HG03066 (cell line): ENCODE results near the gene DEFB116.
"Not testable (repeated sequence)": the region's sequence is repeated elsewhere in the genome, so short reads cannot be mapped to it uniquely, and the experiment has no call there.

Experiments used
- ATAC-seq: cut with Tn5 transposase; IDR thresholded peaks from one replicate; pipeline ENCODE4 v1.9.1; 2021; ENCODE audit warnings: low read depth; ENCODE audit not compliant: unreplicated experiment

The DEFB116 gene, protein sequence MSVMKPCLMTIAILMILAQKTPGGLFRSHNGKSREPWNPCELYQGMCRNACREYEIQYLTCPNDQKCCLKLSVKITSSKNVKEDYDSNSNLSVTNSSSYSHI

DNA sequence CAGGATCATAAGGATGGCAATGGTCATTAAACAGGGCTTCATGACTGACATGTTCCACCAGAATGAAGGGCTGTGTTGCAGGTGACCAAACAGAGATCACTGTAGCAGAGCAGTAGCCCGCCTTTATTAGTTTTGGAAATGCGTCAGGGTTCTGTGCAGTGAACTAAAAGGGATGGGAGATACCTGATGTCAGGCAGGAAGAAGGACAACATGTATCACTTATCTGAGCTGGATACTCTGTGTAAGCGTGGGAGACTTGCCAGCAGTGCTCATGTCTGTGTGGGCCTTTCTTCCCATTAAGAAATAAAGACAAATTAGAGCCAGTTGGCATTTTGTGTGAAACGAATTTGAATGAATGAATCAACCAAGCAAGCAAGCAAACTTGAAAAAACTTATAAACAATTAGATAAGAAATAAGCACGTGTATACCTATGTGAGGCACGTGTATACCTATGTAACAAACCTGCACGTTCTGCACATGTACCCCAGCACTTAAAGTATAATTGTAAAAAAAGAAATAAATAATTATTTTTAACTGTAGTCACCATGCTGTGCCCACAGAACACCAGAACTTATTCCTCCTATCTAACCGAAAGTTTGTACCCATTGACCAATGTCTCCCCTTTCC lies at the start of gene DEFB116:
TSS of gene DEFB116 (minus strand) at position 51 of the 628 bp plus-strand sequence. CDS start at position 51, 0 bp downstream.
- no peak for ATAC-seq

DNA sequence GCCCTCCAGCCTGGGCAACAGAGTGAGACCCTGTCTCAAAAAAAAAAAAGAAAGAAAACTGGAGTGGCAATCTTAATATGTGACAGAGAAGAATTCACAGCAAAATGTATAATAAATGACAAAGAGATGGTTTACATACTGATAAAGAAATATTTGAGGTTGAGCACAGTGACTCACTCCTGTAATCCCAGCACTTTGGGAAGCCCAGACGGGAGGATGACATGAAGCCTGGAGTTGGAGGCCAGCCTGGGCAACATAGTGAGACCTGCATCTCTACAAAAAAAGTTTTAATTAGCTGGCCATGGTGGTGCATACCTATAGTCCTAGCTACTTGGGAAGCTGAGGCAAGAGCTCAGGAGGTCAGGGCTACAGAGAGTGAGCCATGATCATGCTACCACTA lies 47.6 kb upstream of the DEFB116 start:
- ATAC-seq = no peak

DNA sequence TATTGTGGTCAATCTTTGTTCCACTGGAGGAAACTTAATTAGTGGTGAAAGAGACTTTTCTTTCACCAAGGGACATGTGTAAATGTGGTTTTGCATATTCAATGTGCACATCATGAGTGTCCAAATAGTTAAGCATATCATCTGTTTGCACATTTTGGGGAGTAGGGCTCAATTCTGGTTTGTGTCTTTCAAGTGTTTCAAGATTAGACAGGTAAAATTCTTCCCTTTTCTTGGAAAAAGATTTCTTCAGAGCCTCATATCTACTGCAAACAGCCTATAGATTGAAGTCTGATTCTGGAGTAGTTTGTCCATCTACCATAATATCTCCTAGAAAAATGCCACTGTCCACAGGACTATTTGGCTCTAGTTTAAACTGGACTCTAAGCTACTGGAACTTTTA lies 33.1 kb upstream of the DEFB116 start:
- no peak for ATAC-seq

DNA sequence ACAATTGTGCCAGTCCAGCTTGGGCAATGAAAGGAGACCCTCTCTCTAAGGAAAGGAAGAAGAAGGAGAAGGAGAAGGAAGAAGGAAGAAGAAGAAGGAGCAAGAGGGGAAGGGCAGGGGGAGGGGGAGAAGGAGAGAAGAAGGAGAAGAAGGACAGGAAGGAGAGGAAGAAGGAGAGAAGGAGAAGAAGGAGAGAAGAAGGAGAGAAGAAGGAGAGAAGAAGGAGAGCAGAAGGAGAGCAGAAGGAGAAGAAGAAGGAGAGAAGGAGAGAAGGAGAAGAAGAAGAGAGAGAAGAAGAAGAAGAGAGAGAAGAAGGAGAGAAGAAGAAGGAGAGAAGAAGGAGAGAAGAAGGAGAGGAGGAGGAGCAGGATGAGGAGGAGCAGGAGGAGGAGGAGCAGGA lies 22.5 kb upstream of the DEFB116 start:
- no peak for ATAC-seq

DNA sequence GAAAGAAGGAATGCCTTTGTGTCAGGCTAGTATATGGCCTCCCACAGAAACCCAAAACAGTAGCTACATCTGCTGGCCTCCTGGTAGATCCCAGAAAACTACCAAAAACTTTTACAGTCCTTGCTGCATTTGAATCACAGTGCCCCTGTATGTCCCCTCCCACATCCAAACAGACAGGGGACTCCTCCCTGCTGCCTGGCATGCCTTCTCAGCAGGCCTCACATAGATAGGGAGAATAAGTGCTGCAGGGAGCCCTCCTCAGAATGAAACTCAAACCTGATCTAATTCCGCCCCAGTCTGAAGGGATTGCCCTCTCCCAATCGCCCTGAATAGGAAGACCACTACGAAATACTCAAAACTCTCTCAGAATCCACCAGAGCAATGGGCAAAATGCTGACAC lies 14.1 kb upstream of the DEFB116 start:
- ATAC-seq = no peak

DNA sequence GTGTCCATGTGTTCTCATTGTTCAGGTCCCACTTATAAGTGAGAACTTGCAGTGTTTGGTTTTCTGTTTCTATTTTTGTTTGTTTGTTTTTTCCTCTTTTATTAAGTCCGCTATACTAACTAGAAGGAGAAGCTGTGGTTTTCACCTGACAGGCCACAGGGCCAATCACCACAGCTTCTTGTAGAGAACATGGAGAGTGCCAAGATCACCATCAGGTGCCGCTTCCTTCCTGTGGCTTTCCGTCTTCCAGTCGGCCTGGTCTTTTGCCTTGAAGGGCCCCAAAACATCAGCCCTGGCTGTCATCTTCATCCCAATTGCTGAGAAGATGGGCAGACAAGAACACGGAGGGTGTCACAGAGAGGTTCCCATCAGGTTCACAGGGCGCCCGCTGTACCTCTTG lies 23.4 kb downstream of the DEFB116 start:
- not testable (repeated sequence) for ATAC-seq

DNA sequence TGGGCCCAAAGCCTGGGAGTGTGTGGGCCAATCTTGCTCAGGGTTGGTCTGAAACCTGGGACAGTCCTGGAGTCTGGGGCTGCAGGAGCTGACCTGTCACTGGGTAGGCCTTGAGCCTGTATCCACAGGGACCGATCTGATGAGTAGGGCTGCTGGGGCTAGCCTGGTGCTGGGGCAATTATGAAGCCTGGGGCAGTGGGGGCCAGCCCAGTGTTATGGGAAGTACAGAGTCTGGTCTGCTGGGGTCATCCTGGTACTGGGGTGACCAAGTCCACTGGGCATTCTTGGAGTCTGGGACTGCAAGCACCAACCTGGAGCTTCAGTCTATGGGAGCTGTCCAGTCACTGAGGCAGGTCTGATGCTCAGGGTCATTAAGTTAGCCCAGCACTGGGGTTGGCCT lies 30.2 kb downstream of the DEFB116 start:
- ATAC-seq = no peak

DNA sequence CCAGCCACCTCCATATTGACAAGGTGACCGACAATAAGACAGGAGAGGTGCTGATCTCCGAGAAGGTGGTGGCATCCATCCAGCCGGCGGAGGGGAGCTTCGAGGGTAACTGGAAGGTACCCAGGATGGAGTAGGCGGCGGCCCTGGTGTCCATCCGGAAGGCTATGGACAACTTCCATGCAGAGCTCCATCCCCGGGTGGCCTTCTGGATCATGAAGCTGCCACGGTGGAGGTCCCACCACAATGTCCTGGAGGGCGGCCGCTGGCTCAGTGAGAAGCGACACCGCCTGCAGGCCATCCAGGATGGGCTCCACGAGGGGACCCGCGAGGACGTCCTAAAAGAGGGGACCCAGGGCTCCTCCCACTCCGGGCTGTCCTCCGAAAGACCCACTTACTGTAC lies 33.9 kb downstream of the DEFB116 start:
- no peak for ATAC-seq

DNA sequence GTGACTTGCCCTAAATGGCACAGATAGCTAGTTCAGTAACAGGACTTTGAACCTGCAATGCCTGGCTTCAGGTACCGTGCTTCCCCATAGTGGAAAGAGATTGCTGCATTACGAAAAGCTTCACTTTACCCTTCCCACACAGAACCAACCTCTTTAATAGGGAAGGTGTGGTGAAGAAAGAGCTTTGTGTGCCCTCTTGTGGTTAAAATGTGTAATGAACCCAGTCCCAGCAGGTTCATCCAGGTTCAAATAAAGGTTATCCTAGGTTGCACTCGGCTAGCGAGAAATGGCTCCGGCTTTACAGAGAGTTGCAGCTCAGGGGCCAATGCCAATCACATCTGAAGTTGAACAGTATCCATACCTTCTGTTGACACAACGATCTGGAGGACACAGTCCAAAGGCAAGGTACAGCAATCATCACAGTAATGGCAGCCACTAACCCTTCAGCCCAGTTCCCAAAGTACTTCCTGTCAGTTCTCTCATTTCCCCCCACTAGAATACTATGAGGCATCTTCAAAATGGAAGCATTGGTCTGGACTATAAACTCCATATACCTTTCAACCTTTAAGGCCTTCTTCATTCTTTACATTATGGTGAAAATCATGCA lies 48.0 kb downstream of the DEFB116 start:
- no peak for ATAC-seq

DNA sequence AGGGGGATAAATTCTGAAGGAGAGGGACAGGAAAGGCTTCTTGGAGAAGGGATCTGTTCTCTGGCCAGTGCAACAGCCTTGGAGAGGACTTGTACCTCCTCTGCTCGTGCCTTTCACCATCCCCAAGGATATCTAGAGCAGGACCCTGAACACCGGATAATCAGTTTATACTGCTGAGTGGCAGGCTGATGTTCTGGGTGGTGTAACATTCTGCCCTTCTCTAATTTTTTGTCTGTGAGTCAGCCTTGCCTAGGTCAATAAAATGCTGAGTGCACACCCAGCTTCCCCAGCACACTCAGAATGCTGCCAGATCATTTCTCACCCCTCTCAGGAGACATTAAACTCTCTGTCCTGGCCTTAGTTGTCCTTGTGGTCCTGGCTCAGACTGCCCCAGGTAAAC lies 51.0 kb downstream of the DEFB116 start, which contains the start of gene DEFB115:
TSS of gene DEFB115 (plus strand) at position 301 of the 400 bp plus-strand sequence. CDS start at position 301, 0 bp downstream.
- ATAC-seq = no peak

DNA sequence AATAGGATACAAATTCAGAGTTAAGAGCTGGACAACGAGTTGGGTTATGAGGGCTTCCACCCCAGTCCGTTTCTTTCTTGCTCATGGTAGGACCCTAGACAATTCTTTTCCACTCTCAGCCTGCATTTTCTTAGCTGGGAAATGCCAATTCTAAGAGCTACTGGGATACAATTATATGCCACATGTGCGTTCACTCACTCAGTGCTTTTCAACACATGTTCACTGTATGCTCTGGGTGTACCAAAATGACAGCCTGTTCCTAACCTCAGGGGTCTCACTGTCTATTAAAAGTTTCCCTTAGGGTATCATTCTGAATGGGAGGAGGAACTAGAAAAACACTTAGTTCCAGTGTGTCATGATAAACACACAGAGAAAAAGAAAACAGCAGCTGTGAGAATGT lies 51.4 kb downstream of the DEFB116 start:
- no peak for ATAC-seq
